ENCODE measurements around the gene WAPL. TPM values are rescaled to one million over a fixed set of nuclear protein-coding genes. Genes with fewer than 3 reads are reported as not detected.
"Not testable (repeated sequence)": the region's sequence is repeated elsewhere in the genome, so short reads cannot be mapped to it uniquely, and the experiment has no call there.

Gene WAPL
- polyA plus RNA-seq, 1 donor (not counting 4 experiments of a cell fraction or from before 2014, with no cell fraction given), result 26.2 TPM

GRCh38 chr10:86540016-86540415 is 18.4 kb upstream of the WAPL start:
- H4K20me1 ChIP-seq (ENCODE audit: control insufficient read depth, extremely low read depth, insufficient read depth, low read length), result no peaks in the 10 kb centered on the region
- H3K9me3 ChIP-seq (ENCODE audit: control insufficient read depth, low read depth, low read length), result no peaks in the 10 kb centered on the region
- no peak overlapping the region for H3K4me3 ChIP-seq (ENCODE audit: control insufficient read depth in 2 of 3, extremely low read depth in 1 of 3, insufficient read depth in 2 of 3, low read depth in 1 of 3, low read length in 3 of 3)
- no peak overlapping the region for H3K27ac ChIP-seq (ENCODE audit: control insufficient read depth, insufficient read depth, low read length)
- H2AFZ ChIP-seq (ENCODE audit: control insufficient read depth, low read length), result no peak overlapping the region
- dilution Hi-C loops (cut with MboI; ENCODE audit: extremely low pct_ligation_motif_present, low sequenced_read_pairs), result no loop called here
- no peaks in the 10 kb centered on the region for H3K4me1 ChIP-seq (ENCODE audit: control insufficient read depth, extremely low read depth, insufficient read depth, low read length)
- H3K9me1 ChIP-seq (ENCODE audit: control insufficient read depth, extremely low read depth, insufficient read depth, low read length), result no peaks in the 10 kb centered on the region
- no peak overlapping the region for H3K4me2 ChIP-seq (ENCODE audit: control insufficient read depth, extremely low read depth, insufficient read depth, low read depth, low read length)
- H3K27me3 ChIP-seq (ENCODE audit: control insufficient read depth, extremely low read depth, insufficient read depth, low read length), result no peaks in the 10 kb centered on the region
- H3K9ac ChIP-seq (ENCODE audit: control insufficient read depth, extremely low read depth, insufficient read depth, low read length), result no peak overlapping the region
- FAIRE-seq (no peak), DNase-seq (ENCODE audit: low read depth, low spot score) (no peak)
- H3K79me2 ChIP-seq (ENCODE audit: control insufficient read depth, insufficient read depth, low read length), result no peaks in the 10 kb centered on the region
- no peak for TF ChIP-seq EZH2 (IDR thresholded peaks at IDR 0.05; ENCODE audit: low read length)
- H3K36me3 ChIP-seq (ENCODE audit: control insufficient read depth in 2 of 2, extremely low read depth in 1 of 2, insufficient read depth in 2 of 2, low read length in 2 of 2), result no peaks in the 10 kb centered on the region

- H3K4me3 ChIP-seq (ENCODE audit: control insufficient read depth in 2 of 3, extremely low read depth in 1 of 3, insufficient read depth in 2 of 3, low read depth in 1 of 3, low read length in 3 of 3), result no peak overlapping the region
- no peaks in the 10 kb centered on the region for H3K36me3 ChIP-seq (ENCODE audit: control insufficient read depth in 2 of 2, extremely low read depth in 1 of 2, insufficient read depth in 2 of 2, low read length in 2 of 2)
- no peak for FAIRE-seq
- H3K27me3 ChIP-seq (ENCODE audit: control insufficient read depth, extremely low read depth, insufficient read depth, low read length), result no peaks in the 10 kb centered on the region
- H3K9ac ChIP-seq (ENCODE audit: control insufficient read depth, extremely low read depth, insufficient read depth, low read length), result no peak overlapping the region
- no peaks in the 10 kb centered on the region for H3K9me1 ChIP-seq (ENCODE audit: control insufficient read depth, extremely low read depth, insufficient read depth, low read length)
- dilution Hi-C loops (cut with MboI; ENCODE audit: extremely low pct_ligation_motif_present, low sequenced_read_pairs), result no loop called here
- H3K27ac ChIP-seq (ENCODE audit: control insufficient read depth, insufficient read depth, low read length), result no peak overlapping the region
- no peak for DNase-seq (ENCODE audit: low read depth, low spot score)
- H3K9me3 ChIP-seq (ENCODE audit: control insufficient read depth, low read depth, low read length), result no peaks in the 10 kb centered on the region
- H2AFZ ChIP-seq (ENCODE audit: control insufficient read depth, low read length), result no peak overlapping the region
- H3K79me2 ChIP-seq (ENCODE audit: control insufficient read depth, insufficient read depth, low read length), result no peaks in the 10 kb centered on the region
- TF ChIP-seq EZH2 (IDR thresholded peaks at IDR 0.05; ENCODE audit: low read length) (no peak), CTCF (optimal IDR thresholded peaks at IDR 0.05 in 1 of 3, IDR thresholded peaks at IDR 0.05 in 1 of 3, conservative IDR thresholded peaks at IDR 0.05 in 1 of 3; ENCODE audit: extremely low read depth in 1 of 3, insufficient read depth in 2 of 3, low read length in 3 of 3) (no peak)
- H3K4me2 ChIP-seq (ENCODE audit: control insufficient read depth, extremely low read depth, insufficient read depth, low read depth, low read length), result no peak overlapping the region
- H4K20me1 ChIP-seq (ENCODE audit: control insufficient read depth, extremely low read depth, insufficient read depth, low read length), result no peaks in the 10 kb centered on the region
- H3K4me1 ChIP-seq (ENCODE audit: control insufficient read depth, extremely low read depth, insufficient read depth, low read length), result no peaks in the 10 kb centered on the region
Measured at GRCh38 chr10:86538547-86538946, 17.0 kb upstream of the WAPL start.

GRCh38 chr10:86538040-86538439 is 16.4 kb upstream of the WAPL start:
- H3K36me3 ChIP-seq (ENCODE audit: control insufficient read depth in 2 of 2, extremely low read depth in 1 of 2, insufficient read depth in 2 of 2, low read length in 2 of 2); H3K27ac ChIP-seq (ENCODE audit: control insufficient read depth, insufficient read depth, low read length); H3K4me3 ChIP-seq (ENCODE audit: control insufficient read depth in 2 of 3, extremely low read depth in 1 of 3, insufficient read depth in 2 of 3, low read depth in 1 of 3, low read length in 3 of 3); DNase-seq (ENCODE audit: low read depth, low spot score); dilution Hi-C loops (cut with MboI; ENCODE audit: extremely low pct_ligation_motif_present, low sequenced_read_pairs); H3K4me1 ChIP-seq (ENCODE audit: control insufficient read depth, extremely low read depth, insufficient read depth, low read length); H3K9me1 ChIP-seq (ENCODE audit: control insufficient read depth, extremely low read depth, insufficient read depth, low read length); H3K27me3 ChIP-seq (ENCODE audit: control insufficient read depth, extremely low read depth, insufficient read depth, low read length); H2AFZ ChIP-seq (ENCODE audit: control insufficient read depth, low read length); H4K20me1 ChIP-seq (ENCODE audit: control insufficient read depth, extremely low read depth, insufficient read depth, low read length); H3K4me2 ChIP-seq (ENCODE audit: control insufficient read depth, extremely low read depth, insufficient read depth, low read depth, low read length); H3K9me3 ChIP-seq (ENCODE audit: control insufficient read depth, low read depth, low read length); FAIRE-seq; H3K79me2 ChIP-seq (ENCODE audit: control insufficient read depth, insufficient read depth, low read length); H3K9ac ChIP-seq (ENCODE audit: control insufficient read depth, extremely low read depth, insufficient read depth, low read length): not testable (repeated sequence)

All from keratinocyte (primary cell).